Pancreas (tissue), 10 donors: ENCODE measurements around the gene CLIC1. TPM values are rescaled to one million over a fixed set of nuclear protein-coding genes. Genes with fewer than 3 reads are reported as not detected.
A peak's percentile ranks its signal among the peaks of the same experiment; 100 is the strongest.

Experiments used
- ATAC-seq, 4 donors: fragments of 200-7000 bp; cut with Tn5 transposase; one replicate each; pipeline versions ENCODE4 v1.8.0 to v1.9.1; 2020; ENCODE audit warnings: mild to moderate bottlenecking in 4 of 4, moderate library complexity in 4 of 4
- DNase-seq, 6 donors: peaks; one replicate each; pipeline ENCODE4 v3.0.0-alpha.2; 2020
- FAIRE-seq: peaks from 2 replicates; lab custom pipeline; 2012; peaks lifted over from hg19 to GRCh38; lab: Jason Lieb, UNC
- H3K27ac ChIP-seq, 4 donors: fragments of 200-600 bp; sonication (generic); 1 replicate in 3 of 4; 2 replicates in 1 of 4; pipeline versions ENCODE4 v1.5.0 to v1.8.0; 2020
- H3K27me3 ChIP-seq, 4 donors: fragments of 200-600 bp; one replicate each; pipeline ENCODE4 v1.8.0; 2021
- H3K36me3 ChIP-seq, 3 donors: fragments of 200-600 bp; sonication (generic) in 1 of 3; one replicate each; pipeline versions ENCODE4 v1.5.0 to v1.8.0; 2020 to 2021
- H3K4me1 ChIP-seq, 3 donors: fragments of 200-600 bp; one replicate each; pipeline ENCODE4 v1.8.0; 2021
- H3K4me3 ChIP-seq, 4 donors: fragments of 200-600 bp; sonication (generic) in 2 of 4; one replicate each; pipeline versions ENCODE4 v1.5.0 to v1.8.0; 2020 to 2021
- H3K9me3 ChIP-seq, 4 donors: fragments of 200-600 bp; one replicate each; pipeline ENCODE4 v1.8.0; 2021
- CTCF ChIP-seq, 4 donors: fragments of 200-600 bp; sonication (generic) in 3 of 4; IDR thresholded peaks; one replicate each; pipeline versions ENCODE4 v1.5.0 to v1.8.0; 2021; ENCODE audit warnings: antibody characterized with exemption in 4 of 4
- WGBS, 2 donors: extraction: QIAGEN DNeasy Blood & Tissue Kit; methylation state at CpG; one replicate each; pipeline ENCODE4 v1.1.7; 2013; 5-methylcytosine and 5-hydroxymethylcytosine counted together
- intact Hi-C, 3 donors: fragments of 100-400 bp; cut with DNase I; formaldehyde crosslinking; loops; one replicate each; pipeline versions ENCODE4 v1.11.1 to v1.14.2; 2022
- polyA plus RNA-seq, 2 donors: library from polyadenylated mRNA; stranded (reverse); fragments of 200-250 nt; gene quantifications; one replicate each; pipeline ENCODE4 v1.2.3, GENCODE V29; 2013
- total RNA-seq, 6 donors: library from RNA; stranded (reverse); fragmentation: NEBNext Ultra II Directional in 4 of 6; extraction: Animal tissue kit (Norgen Biotek cat#: 25700) in 4 of 6; gene quantifications; one replicate each; pipeline versions ENCODE4 v1.2.1 to v1.2.4, GENCODE V29; 2021 to 2023
- donor health status: healthy with polysubstance abuse.
- donor health status: DM: no; HTN: no; CAD: no; lungs with moderate emphysema.
- donor health status: DM: no; HTN: no; CAD: no.
- donor health status: control.
- donor health status: control.
- donor health status: Bipolar disorder and iron deficiency.
- donor health status: DM: yes; HTN: yes; CAD: no.
- donor health status: DM: no; HTN: no; CAD: no.
- donor health status: DM: no; HTN: no; CAD: no.
- donor health status: DM: yes; HTN: yes; CAD: no.

CLIC1 gene
- total and polyA plus RNA-seq, 8 donors = 61.0 to 154 (median 87.6) TPM

DNA sequence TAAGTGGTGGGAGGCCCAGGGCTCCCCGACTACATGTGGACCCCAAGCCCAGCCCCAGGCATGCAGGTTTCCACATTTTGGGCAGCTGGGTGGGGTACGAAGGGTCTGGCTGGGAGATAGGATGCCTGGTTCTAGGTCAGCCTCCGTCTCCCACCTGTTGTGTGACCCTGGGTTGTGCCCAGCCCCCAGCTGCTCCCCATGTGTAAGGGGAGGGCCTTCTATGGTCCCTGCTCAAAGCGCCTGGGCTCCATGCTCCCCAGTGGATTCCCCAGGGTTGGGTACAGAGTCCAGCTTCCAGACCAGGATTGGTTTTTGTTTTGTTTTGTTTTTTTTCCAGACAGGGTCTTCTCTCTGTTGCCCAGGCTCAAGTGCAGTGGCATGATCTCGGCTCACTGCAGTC lies 41.9 kb upstream of the CLIC1 start:
- ATAC-seq (no peak), FAIRE-seq (no peak), DNase-seq (peak in 1 of 6 donors; percentile 47)
- intact Hi-C loops = loop anchor here in 1 of 3 donors (10.0 kb wide), 1 partner anchor 57 kb away; no protein-coding TSS in a partner anchor
- Histone ChIP-seq H3K9me3 (no peaks in the 10 kb centered on the region), H3K4me3 (no peak overlapping the region), H3K27me3 (no peaks in the 10 kb centered on the region), H3K4me1 (peaks cover 5 to 8% (median 6%) of the 10 kb centered on the region in 3 donors), H3K27ac (no peak overlapping the region), H3K36me3 (peaks cover 0 to 32% (median 25%) of the 10 kb centered on the region in 3 donors)
- WGBS, 2 donors = 86 to 96% methylated on average over 5 of the region's 5 CpGs
- TF ChIP-seq CTCF (IDR thresholded peaks at IDR 0.05) = no peak

DNA sequence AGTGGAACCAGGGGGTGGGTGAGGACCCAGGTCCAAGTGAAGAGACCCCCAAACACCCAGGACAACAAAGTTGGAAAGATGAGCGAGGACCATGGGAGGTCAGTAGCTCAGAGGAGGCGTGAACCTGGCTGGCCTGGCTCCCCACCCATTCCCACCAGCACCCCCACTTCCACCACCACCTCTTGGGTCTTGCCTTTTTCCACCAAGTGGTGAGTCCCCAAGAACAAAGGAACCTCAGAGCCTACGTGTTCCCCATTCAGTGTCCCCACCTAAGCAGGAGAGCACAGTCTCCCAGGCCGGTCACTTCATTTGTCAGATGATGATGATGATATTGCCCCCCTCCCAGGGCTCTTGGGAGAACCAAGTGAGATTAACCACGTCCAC lies 41.3 kb upstream of the CLIC1 start:
- no peak overlapping the region for H3K4me3 ChIP-seq
- no peak for TF ChIP-seq CTCF (IDR thresholded peaks at IDR 0.05)
- intact Hi-C loops = loop anchor here in 1 of 3 donors (10.0 kb wide), 1 partner anchor 57 kb away; no protein-coding TSS in a partner anchor
- H3K4me1 ChIP-seq = peaks cover 5 to 8% (median 6%) of the 10 kb centered on the region in 3 donors
- H3K36me3 ChIP-seq = peaks cover 0 to 30% (median 20%) of the 10 kb centered on the region in 3 donors
- ATAC-seq (no peak), FAIRE-seq (no peak), DNase-seq (peak in 1 of 6 donors; percentile 34)
- H3K27me3 ChIP-seq = no peaks in the 10 kb centered on the region
- H3K9me3 ChIP-seq = no peaks in the 10 kb centered on the region
- H3K27ac ChIP-seq = peak overlapping the region in 3 of 4 donors; percentile 59 to 78 (median 75)
- WGBS, 2 donors = 79 to 95% methylated on average over 5 of the region's 5 CpGs

GRCh38 chr6:31776989-31777666 lies 40.8 kb upstream of the CLIC1 start, which contains the start of gene VWA7:
Gene VWA7 (minus strand): TSS chr6:31777328. CDS start chr6:31776779, 549 bp downstream.
- Histone ChIP-seq H3K4me3 (peak within 1 kb of the TSS in 2 of 4 donors; percentile 18 to 31), H3K9me3 (no peaks in the 10 kb centered on the region), H3K27me3 (no peaks in the 10 kb centered on the region), H3K4me1 (peaks cover 5 to 8% (median 6%) of the 10 kb centered on the region in 3 donors), H3K27ac (peak within 1 kb of the TSS; percentile 59 to 78 (median 68)), H3K36me3 (peaks cover 0 to 24% (median 15%) of the 10 kb centered on the region in 3 donors)
- peak; percentile 78 to 93 (median 86) for DNase-seq
- intact Hi-C loops = loop anchor here in 1 of 3 donors (10.0 kb wide), 1 partner anchor 58 kb away; no protein-coding TSS in a partner anchor
- WGBS, 2 donors = 11 to 16% methylated on average over 11 to 15 of the region's 15 CpGs
- no peak for FAIRE-seq
- peak; percentile 77 to 88 (median 84) for ATAC-seq
- no peak for TF ChIP-seq CTCF (IDR thresholded peaks at IDR 0.05)

- peaks cover 0 to 23% (median 10%) of the 10 kb centered on the region in 3 donors for H3K36me3 ChIP-seq
- TF ChIP-seq CTCF (IDR thresholded peaks at IDR 0.05) = no peak
- ATAC-seq = peak; percentile 14 to 57 (median 45)
- intact Hi-C loops = loop anchor here in 1 of 3 donors (10.0 kb wide), 1 partner anchor 58 kb away; no protein-coding TSS in a partner anchor
- peak overlapping the region; percentile 59 to 78 (median 68) for H3K27ac ChIP-seq
- FAIRE-seq = no peak
- H3K9me3 ChIP-seq = no peaks in the 10 kb centered on the region
- WGBS, 2 donors = 32 to 39% methylated on average over 12 to 14 of the region's 14 CpGs
- no peaks in the 10 kb centered on the region for H3K27me3 ChIP-seq
- DNase-seq = peak in 2 of 6 donors; percentile 48 to 81
- H3K4me1 ChIP-seq = peaks cover 5 to 8% (median 6%) of the 10 kb centered on the region in 3 donors
- H3K4me3 ChIP-seq = peak overlapping the region in 2 of 4 donors; percentile 18 to 31
These were observed 40.2 kb upstream of the CLIC1 start for GRCh38 chr6:31776485-31776988.
